Measurements from ENCODE around the gene SPNS2.

Gene SPNS2

DNA sequence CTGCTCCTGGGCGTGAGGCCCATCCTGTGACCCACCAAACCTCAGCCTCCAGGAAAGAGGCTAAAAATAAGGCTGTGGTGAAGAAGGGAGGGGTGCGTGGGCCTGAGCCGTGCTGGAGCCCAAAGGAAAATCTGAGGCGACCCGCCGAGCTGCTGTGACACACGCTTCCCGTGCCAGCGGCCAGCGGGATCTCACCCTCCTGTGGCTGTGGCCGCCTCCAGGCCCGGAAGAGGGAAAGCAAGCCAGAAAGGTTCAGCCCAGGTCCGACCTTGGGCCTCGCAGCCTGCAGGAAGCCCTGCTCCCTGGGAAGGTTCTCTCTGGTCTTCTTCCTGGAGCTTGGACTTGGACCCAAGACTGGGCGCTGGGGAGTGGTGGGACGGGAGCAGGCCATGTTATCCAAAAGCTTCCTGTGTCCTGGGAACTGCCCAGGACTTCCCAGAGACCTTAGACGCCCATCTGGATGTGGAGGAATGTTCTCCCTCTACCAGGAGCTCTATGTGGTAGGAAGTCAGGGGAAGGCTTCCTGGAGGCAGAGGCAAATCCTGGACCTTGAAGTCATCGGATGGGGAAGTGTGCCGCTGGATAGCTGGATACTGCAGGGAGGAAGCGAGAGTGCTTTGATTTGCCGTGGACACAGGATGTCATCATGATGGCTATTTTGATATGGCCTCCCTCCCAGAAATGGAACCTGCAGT, 11.4 kb downstream of the SPNS2 start:
- DNase-seq (ENCODE audit: low read depth) = no peak
- H3K4me3 ChIP-seq (ENCODE audit: low read length) = no peak overlapping the region
- TF ChIP-seq, protein P1, sequence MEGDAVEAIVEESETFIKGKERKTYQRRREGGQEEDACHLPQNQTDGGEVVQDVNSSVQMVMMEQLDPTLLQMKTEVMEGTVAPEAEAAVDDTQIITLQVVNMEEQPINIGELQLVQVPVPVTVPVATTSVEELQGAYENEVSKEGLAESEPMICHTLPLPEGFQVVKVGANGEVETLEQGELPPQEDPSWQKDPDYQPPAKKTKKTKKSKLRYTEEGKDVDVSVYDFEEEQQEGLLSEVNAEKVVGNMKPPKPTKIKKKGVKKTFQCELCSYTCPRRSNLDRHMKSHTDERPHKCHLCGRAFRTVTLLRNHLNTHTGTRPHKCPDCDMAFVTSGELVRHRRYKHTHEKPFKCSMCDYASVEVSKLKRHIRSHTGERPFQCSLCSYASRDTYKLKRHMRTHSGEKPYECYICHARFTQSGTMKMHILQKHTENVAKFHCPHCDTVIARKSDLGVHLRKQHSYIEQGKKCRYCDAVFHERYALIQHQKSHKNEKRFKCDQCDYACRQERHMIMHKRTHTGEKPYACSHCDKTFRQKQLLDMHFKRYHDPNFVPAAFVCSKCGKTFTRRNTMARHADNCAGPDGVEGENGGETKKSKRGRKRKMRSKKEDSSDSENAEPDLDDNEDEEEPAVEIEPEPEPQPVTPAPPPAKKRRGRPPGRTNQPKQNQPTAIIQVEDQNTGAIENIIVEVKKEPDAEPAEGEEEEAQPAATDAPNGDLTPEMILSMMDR (conservative IDR thresholded peaks at IDR 0.05; ENCODE audit: low read depth, low read length) = no peak

DNA sequence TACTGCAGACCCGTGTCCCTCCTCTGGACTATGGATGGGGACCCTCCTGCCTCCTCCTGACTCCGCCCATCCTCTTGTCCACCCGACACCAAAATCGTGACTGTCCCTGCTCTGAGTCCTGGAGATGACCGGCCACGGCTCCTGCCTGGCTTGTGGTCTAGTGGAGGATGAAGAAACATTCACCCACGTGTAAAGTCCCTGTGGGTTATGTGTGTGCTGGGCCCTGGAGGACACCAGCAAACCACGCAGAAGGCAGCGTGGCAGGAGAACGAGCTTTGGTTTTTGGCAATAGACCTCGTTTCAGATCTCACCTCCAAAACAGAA, 11.9 kb downstream of the SPNS2 start:
- no peak overlapping the region for H3K4me3 ChIP-seq (ENCODE audit: low read length)
- no peak for DNase-seq (ENCODE audit: low read depth)
- TF ChIP-seq, protein P1 (conservative IDR thresholded peaks at IDR 0.05; ENCODE audit: low read depth, low read length) = no peak

DNA sequence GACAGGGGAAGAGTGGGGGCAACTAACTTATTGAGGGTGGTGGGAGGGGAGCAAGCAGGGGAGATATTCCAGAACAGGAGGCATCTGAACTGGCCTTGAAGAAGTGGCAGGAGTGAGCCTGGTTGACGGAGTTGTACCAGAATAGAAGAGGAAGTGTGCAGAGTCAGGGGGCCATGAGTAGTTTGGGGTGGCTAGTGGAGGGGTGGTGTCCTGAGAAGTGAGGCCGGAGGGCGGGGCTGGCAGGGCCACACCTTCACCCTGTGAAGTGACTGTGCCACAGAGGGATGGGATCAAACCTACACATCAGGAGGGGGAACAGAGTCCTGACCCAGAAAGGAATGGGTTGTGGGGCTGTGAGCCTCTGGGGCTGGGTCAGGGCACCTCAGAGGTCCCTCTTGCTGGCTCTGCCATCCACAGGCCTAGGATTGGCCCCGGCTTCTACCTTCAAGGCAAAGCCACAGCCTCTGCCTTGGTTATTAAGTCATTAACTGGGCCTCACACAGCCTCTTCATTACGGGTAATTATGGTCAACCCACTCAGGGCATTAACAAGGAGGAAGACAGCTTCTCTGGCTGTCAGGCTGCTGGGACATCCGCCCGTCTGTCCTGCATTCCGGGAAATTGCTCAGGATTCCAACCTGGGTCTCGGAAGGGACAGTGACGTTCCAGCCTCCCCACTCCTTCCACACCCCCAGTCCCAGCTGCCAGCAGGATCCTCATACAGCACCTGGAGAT, 12.7 kb downstream of the SPNS2 start:
- TF ChIP-seq, protein P1 (conservative IDR thresholded peaks at IDR 0.05; ENCODE audit: low read depth, low read length) = no peak
- H3K4me3 ChIP-seq (ENCODE audit: low read length) = no peak overlapping the region
- no peak for DNase-seq (ENCODE audit: low read depth)

DNA sequence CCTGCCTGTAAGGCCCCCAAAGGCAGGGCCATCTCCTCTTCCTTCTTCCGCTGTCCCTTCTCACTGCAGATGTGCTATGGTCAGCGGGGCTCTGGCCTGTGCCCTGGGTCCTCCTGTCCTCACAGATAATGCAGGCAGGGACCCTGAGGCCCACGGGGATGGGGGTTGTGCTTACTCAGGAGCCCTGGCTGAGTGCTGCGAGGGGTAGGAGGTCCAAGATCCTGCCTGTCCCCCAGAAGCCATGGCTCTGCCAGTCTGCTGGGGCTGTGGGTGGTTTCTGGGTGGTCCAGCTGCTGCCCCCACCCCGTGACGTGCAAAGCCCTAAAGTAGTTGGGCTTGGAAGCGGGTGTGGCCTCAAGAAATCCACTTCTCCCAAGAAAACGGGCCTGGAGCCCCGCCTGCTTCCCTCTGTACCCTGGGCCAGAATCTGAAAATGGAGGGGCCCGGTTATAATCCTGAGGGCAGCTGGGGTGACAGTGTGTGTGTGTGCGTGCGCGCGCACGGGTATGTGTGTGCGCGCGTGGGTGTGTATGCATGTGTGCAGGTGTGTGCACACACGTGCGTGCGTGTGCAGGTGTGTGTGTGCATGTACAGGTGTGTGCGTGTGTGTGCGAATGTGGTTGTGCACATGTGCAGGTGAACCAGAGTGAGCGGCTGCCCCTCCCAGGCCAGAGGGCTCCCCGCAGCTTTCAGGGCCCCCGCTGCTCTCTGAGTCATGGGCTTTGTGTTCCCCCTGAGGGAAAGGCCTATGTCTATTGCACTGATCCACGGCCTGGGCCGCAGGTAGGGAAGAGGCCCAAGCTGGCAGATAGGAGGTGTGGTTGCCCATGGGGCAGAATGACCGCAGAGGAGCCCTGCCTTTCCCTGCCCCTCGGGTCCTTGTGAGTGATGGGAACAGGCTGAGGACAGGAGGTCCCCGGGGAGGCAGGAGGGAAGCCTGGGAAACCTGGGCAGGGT, 13.8 kb downstream of the SPNS2 start:
- no peak overlapping the region for H3K4me3 ChIP-seq (ENCODE audit: low read length)
- TF ChIP-seq, protein P1 (conservative IDR thresholded peaks at IDR 0.05; ENCODE audit: low read depth, low read length) = no peak
- DNase-seq (ENCODE audit: low read depth) = no peak

DNA sequence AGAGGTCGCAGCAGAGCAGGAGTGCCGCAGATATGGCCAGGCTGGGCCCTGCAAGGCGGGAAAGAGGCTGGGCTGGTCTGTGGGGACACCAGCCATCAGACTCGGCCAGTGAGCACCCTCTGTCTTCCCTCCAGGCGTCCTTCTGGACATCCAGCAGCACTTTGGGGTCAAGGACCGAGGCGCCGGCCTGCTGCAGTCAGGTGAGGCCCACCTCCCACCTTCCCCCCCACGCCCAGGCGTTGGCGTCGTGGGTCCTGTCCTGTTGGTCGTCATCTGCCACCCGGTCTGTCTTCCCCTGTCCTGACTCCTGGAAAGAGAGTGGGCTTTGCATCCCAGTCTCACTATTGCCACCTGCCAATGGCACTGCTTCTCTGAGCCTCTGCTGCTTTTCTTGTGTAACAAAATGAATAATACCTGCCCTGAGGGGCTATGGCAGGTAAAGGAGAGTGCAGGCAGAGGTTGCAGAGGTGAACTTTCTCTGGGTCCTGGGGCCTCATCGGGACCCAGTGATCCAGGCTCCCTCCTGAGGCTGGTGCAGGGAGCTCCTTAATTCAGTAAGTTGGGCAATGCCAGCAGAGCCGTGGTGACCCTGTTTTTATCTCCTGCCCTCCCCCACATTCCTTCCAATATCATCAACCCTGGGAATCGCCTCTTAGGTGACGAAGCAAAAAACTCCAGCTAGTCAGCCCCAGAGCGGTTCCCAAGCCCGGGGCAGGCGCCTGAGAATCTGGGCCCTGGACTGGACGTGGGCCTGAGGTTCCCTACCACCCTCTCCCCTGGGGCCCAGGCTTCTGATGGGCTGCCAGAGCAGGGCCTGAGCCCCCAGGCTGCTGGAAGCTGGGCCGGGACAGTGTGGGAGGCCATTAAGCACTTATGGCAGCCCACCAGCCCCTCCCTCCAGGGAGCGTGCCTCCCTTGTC, 14.7 kb downstream of the SPNS2 start:
- no peak overlapping the region for H3K4me3 ChIP-seq (ENCODE audit: low read length)
- TF ChIP-seq, protein P1 (conservative IDR thresholded peaks at IDR 0.05; ENCODE audit: low read depth, low read length) = peak; percentile 12
- no peak for DNase-seq (ENCODE audit: low read depth)

DNA sequence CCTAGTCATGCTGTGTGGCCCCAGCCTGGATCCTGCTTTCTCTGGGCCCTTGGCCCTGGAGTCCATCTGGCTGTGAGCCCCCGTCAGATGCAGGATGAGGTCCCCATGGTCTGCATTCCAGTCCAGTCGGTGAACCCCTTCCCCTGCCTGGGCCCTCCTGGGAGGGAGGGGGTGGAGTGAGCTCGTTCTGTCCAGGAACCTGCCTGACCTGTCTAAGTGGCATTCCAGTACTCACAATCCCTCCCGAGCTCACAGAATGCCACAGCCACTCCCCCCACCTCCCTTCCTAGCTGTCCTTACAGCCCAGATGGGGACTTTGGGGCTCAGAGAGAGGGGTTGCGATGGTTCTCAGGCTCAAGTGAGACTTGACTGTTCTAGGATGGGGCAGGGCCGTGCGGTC, 15.5 kb downstream of the SPNS2 start:
- DNase-seq (ENCODE audit: low read depth) = no peak
- no peak overlapping the region for H3K4me3 ChIP-seq (ENCODE audit: low read length)
- TF ChIP-seq, protein P1 (conservative IDR thresholded peaks at IDR 0.05; ENCODE audit: low read depth, low read length) = no peak
